Skin of body (tissue), 3 donors: ENCODE data around the gene GAPVD1. TPM values are rescaled to one million over a fixed set of nuclear protein-coding genes. Genes with fewer than 3 reads are reported as not detected.

Experiments
- DNase-seq: peaks from one replicate; lab custom pipeline; 2025; lab: John Stamatoyannopoulos, UW
- small RNA-seq: library from RNA; depleted of rRNA; stranded (forward); fragments of <200 nt; gene quantifications from one replicate; pipeline ENCODE3, GENCODE V24; 2014; ENCODE audit warnings: low replicate concordance
- total RNA-seq: library from RNA; depleted of rRNA; stranded (reverse); fragments of >200 nt; gene quantifications from one replicate; pipeline ENCODE4 v1.2.3, GENCODE V29; 2014

The GAPVD1 gene
- total RNA-seq, 1 donor from 2014 or later: 71.0 TPM

DNA sequence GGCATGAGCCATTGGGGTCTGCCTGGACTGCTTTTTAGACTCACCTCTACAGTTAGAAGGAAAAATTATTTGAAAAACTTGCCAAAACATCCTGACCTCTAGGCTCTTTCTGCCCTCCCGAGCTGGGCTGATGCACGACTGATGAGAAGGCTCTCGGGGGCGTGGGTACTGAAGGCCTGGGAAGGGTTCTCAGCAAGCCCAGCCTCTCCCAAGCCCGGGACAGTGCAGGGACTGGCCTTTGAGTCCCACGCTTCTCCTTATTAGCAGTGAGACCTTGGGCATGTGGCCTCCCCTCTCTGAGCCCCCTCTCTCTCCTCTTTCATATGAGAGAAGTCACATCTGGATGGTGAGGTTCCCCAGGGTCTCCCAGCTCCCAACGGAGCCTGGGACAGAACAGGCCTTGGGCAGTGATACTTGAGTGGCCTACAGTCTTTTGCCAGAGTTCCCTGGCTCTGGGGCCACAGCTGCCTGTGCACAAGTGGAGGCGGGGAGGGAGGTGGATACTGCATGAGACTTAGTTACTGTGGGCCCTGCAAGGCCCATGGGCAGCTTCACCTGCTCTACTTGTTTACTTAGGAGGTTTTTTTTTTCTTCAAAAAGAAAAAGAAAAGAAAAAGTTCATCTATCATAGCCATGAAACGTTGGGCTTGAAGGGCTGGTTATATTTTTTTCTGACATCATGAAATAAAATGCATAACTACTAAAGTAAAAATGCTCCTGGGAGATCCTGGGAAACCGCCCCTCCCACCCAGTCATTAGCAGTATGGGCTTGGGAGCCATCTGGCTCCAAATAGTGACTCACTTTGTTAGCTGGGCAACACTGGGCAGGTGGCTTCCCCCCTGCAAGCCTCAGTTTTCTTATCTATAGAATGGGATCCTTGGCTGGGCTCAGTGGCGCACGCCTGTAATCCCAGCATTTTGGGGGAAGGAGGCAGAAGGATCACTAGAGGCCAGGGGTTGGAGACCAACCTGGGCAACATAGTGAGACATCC lies 139.4 kb downstream of the GAPVD1 start:
- DNase-seq: no peak

DNA sequence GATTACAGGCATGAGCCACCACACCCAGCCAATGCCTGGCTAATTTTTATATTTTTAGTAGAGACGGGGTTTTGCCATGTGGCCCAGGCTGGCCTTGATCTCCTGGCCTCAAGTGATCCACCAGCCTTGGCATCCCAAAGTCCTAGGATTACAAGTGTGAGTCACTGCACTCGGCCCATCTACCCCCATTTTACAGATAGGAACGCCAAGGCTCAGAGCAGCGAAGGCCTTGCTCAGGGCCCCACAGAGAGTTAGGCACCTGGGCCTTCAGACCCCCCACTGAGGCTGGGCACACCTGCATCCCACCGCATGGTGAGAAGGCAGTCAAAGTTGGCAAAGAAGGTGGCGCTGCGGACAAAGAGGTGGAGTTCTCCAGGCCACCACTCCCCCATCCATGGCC lies 143.1 kb downstream of the GAPVD1 start:
- no peak for DNase-seq

DNA sequence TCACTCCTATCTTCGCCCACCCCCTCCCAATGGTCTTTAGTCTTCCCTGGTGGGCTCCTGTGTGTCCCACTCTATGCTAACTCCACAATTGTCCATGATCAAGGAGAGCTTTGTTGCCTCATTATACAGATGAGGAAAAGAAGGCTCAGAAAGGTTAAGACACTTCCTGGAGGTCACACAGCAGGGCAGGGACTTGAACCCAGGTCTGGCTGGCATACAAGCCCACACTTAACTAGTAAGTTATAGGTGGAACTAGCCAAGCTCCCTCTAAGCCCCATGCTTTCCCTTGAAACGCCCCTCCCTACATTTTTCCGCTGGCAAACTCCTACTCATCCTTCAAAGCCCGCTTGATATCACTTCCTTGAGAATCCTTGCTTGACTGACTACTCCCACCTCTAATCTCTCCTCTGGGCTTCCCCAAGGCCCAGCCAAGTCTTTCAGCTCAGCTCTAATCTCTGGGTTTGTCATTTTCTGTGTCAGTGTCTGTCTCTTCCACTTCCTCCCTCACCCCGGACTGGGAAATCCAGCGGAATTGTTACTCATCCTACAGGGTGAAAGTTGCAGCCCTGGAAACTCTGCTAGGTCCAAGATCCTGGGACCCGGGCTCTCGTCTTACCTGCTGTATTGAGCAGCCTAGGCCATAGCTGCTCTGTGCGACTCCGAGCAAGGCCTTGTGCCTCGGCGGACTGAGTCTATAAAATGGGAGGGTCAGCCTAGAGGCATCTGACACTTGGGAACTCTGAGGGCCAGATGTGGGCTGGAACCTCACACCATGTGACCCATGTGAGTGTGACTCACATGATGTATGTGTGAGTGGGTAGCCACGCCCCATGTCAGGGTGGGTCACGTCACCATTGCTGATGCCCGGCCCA lies 144.5 kb downstream of the GAPVD1 start:
- DNase-seq: no peak

DNA sequence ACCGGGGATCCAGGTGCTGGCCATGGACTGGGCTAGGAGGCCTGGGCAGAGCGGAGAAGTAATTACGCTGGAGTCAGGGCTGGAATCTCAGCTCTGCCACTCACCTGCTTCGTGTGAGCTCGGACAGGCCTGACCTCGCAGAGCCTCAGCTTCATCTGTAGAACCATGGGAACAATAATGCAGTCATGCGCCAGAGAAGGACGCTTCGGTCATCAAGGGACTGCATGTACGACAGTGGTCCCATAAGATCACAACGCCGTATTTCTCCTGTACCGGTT lies 145.1 kb downstream of the GAPVD1 start:
- no peak for DNase-seq

DNA sequence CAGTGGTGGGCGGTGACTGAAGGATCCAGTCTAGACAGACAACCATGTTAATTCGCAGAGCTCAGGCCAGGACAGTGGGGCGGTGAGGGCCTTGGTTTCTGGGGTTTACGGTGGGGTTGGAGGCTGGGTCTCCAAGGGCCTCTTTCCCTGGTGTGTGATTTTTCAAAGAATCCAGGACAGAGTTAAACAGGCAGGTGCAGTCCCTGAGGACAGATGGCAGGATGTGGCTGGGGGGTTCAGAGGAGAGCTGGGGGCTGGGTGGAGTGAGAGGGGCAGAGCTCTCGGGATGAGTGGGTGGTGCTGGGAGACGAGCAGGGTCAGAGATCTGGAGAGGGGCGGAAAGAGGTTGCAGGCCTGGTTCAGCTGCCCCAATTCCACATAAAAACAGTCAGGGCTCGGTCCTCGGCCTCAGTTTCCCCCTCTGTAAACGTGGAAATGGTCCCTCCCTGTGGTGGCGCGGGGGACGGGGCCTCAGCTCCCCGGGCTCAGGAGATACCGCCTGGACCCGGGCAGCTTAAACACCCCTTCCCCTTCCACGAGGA lies 145.9 kb downstream of the GAPVD1 start:
- no peak for DNase-seq

DNA sequence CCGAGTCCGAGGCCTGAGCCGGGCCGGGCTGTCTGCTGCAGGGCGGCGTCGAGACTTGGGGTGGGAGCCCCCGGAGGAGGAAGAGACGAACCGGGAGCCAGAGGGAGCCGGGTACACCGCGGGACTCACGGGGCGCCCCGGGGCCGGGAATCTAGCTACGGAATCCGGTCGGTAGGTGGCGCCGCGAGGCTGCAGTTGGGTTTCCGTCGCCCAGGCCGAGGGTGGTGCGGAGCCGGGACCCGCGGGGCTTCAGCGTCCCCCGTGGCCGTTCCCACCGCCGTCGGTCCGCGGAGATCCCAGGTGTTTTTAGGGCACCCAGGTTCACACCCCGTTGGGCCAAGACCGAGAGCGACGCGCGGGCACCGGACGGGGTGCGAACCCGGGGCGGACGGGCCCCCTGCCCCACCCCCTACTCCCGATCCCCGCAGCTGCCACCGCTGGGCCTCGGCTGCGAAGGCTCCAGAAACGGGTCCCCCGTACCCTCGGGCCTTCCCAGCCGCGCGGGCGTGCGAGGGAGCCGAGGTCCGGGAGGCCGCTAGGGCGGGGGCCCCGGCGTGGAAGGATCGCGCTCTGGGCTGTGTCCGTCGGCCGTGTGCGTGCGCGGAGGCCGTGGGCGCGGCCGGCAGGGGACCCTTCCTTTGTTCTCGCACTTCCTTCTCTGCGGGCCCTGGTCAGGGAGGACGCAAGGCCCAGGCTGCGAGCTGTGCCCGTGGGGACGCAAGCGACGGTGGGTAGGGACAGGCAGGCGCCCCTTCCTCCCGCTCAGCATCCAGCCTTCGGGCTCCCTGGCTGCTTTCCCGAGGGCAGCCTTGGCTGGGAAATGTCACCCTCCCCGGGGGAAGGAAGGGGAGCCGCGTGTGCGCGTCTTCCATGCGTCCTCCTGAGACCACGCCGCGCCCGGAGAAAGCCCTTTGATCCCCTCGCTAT lies 146.6 kb downstream of the GAPVD1 start:
- DNase-seq: peak; percentile 41

DNA sequence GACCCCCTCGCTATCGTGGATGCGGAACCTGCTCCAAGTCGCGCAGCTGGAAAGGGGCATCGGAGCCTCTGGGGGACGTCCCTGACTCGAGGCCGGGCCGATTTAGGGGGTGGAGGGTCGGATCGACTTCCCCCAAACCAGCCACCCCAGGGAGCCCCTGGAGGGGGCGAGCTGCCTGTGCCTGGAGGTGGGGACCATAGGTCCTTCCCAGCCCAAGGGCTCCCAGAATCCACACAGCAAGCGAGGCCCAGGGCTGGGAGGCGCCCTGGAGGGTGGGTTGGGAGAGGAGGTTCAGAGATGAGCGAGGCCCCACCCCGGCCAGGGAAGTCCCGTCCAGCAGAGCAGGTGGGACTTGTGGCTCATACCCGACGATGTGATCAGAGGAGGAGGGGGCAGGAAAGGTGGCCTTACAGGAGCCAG lies 147.6 kb downstream of the GAPVD1 start:
- no peak for DNase-seq

DNA sequence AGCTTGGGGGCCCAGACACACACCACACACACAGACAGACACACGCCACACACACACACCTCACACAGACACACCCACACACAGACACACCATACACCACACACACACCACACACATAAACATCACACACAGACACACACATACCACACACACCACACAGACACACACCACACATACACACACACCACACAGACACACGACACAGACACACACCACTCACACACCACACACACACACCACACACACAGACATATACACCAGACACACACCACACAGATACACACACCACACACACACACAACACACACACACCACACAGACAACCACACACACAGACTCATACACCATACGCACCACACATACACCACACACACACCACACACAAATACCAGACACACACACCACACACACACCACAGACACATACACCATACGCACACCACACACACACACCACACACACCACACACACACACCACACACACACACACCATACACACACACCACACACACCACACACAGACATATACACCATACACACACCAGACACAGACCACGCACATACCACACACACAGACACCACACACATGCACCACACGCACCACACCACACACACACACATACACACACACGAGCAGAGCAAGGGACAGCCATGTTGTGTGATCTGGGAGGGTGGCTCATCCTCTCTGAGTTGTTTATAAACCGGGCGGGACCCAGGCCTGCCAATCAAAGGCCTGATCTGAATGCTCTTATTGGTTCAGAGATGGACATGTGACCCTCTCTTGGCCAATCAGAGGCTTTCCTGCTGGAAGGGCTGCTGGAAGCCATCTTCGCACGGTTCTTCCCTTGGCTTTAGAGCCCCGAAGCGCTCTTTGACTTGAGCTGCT lies 148.3 kb downstream of the GAPVD1 start:
- no peak for DNase-seq

DNA sequence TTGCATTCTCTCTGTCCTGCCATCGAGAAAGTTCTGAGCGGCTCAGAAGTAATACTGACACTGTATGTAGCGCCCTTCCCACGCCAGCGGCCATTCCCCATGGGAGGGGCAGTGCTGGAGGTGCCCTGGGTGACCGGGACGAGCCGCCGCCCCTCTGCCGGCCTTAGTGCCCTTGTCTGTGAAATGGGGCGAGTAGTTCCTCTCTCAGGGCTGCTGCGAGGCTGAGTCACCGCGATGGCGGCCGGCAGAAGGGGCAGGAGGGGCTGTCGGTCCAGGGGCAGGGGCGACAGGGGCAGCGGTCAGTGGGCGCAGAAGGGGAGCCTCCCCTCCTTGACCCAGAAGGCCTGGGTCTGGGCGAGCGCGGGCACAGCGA lies 148.9 kb downstream of the GAPVD1 start:
- DNase-seq: no peak

DNA sequence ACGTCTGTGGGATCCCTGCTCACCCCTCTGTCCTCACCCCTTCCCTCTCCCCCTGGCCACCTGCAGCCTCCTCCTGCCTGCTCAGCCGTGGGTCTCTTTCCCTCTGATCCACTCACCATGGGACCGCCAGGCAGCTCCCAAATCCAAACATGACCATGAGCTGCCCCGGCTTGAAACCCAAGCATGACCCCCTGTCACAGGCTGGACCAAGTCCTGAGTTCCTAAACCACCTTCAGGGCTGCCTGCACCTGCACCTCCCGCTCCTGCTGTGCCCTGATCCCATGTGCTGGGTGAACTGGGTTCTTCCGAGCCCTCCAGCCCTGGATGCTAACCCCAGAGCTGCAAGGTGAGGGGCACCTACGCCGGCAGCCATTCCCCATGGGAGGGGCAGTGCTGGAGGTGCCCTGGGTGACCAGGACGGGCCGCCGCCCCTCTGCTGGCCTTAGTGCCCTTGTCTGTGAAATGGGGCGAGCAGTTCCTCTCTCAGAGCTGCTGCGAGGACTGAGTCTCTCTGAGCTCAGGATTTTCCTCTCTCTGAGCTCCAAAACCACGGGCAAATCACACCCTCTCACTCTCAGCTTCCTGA lies 149.6 kb downstream of the GAPVD1 start:
- DNase-seq: no peak

DNA sequence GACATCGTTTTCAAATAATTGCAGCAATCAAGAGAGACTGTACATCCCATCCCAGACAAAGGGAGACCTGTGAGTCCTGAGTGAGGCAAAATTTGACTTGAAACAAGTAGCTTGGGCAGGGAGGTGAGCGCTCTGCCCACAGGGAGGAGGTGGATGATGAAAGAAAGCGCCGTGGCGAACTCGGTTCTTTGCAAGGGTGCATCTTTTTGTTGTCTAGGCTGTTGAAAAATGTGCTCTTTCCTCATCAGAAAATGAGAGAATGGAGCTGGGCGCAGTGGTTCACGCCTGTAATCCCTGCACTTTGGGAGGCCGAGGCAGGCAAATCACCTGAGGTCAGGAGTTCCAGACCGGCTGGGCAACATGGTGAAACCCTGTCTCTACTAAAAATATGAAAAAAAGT lies 150.5 kb downstream of the GAPVD1 start:
- DNase-seq: no peak

DNA sequence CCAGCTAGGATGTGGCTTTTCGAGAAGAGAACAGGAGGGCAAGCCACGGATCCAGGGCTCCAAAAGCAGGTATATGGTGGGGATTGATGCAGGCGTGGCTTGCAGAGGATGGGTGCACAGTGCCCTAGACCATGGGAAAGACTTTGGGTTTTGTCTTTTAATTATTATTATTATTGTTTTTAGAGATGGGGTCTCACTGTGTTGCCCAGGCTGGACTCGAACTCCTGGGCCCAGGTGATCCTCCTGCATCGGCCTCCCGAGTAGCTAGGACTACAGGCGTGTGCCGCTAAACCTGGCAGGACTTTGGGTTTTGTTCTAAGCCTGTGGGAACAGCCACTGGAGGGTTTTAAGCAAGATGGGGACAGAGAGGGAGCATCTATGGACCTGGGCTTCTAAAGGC lies 152.0 kb downstream of the GAPVD1 start:
- DNase-seq: no peak

DNA sequence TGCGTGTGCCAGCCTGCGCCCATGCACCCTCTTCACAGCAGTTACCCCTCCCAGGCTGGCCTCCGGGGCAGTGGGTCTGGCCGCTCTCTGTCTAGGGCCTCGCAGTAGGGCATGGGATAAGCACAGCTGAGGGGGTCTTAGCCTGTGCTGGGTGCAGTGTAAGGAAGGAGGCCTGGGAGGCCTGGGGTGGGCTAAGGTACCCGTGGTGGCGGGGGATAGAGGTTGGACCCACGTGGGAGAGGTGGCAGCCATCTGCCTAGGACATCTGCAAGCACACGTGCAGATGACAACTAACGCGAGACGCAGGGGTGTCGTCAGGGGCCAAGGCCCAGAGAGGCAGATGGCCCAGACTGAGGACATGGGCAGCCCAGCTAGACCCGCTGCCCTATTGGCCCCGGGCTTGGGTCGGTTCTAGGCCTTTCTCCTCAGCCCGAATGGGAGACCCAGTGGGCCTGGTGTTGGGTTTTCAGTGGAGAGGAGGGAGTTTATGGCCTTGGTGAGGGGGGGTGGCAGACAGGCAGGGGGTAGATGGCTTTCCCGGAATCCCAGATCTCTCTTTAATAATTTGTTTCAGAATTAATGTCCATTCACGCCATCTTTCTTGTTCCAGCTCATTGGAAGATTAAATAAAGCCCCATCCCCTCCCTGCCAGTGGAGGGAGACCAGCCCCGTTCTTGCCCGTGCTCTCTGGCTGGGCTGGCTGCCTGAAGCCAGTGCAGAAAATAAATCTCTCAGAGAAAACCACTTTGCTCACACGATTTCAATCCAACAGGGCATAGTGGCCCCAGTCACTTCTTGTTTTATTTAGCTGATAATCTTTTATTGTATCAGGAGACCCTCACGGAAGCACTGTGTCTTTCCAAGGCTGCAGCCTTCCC lies 154.2 kb downstream of the GAPVD1 start:
- no peak for DNase-seq

DNA sequence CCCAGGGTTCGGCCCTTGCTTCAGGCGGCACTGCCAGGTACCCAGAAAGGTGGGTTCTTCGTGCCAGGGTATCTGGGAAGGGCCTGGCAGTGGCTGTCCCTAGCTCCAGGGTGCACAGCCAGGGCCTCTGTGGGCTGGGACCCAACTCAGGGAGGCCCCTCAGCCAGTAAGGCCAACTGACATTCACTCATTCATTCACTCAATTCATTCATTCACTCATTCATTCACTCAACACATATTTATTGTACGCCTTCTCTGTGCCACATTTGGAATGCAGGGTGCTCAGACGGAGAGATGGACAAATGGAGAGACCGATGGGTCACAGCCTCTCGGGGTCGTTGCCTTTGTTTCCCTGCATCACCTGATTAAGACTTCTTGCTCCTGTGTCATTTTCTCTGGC lies 154.9 kb downstream of the GAPVD1 start:
- DNase-seq: no peak

Small RNAs within 50 kb of the gene (small RNA-seq; reads per million reads assigned to genes)
- gene AL354710.1 (not detected), gene RNU6-1020P (not detected)

Other genes starting within 250 kb of the GAPVD1 start
- gene SCAI, start 118.3 kb upstream of the GAPVD1 start, total RNA-seq: 14.3 TPM
- gene PPP6C, start 72.0 kb upstream of the GAPVD1 start, total RNA-seq: 15.0 TPM
- 13.5 TPM for gene RABEPK, start 61.3 kb upstream of the GAPVD1 start, total RNA-seq
- gene HSPA5, start 20.5 kb upstream of the GAPVD1 start, total RNA-seq: 89.9 TPM